OCI-LY1 (cell line): ENCODE results near the gene MAB21L4.

Experiments
- H2AFZ ChIP-seq: fragments of 200-600 bp; sonication (generic), shearing (Covaris generic); 2 replicates; pipeline ENCODE4 v1.6.0; 2014; ENCODE audit warnings: antibody characterized with exemption, mild to moderate bottlenecking, low read length
- H3F3A ChIP-seq: fragments of 200-600 bp; sonication (generic), shearing (Covaris generic); 2 replicates; pipeline ENCODE4 v1.6.0; 2014; ENCODE audit warnings: mild to moderate bottlenecking, antibody characterized with exemption, low read length, moderate library complexity; ENCODE audit not compliant: insufficient read depth
- H3K27ac ChIP-seq: fragments of 200-600 bp; sonication (generic); 2 replicates; pipeline ENCODE4 v1.5.1; 2014; ENCODE audit warnings: low read length, mixed run types, mild to moderate bottlenecking, low read depth; ENCODE audit not compliant: poor library complexity, severe bottlenecking
- H3K27me3 ChIP-seq: fragments of 200-600 bp; sonication (generic); 2 replicates; pipeline ENCODE4 v1.6.0; 2014; ENCODE audit warnings: antibody characterized with exemption, mild to moderate bottlenecking, low read length, moderate library complexity; ENCODE audit not compliant: insufficient read depth
- H3K36me3 ChIP-seq: fragments of 200-600 bp; sonication (generic); 2 replicates; pipeline ENCODE4 v1.6.1; 2014; ENCODE audit warnings: mild to moderate bottlenecking, antibody characterized with exemption, low read length, moderate library complexity, mixed read lengths; ENCODE audit not compliant: insufficient read depth
- H3K4me1 ChIP-seq: fragments of 200-600 bp; sonication (generic); 2 replicates; pipeline ENCODE4 v1.5.1; 2014; ENCODE audit warnings: mild to moderate bottlenecking, low read length, moderate library complexity; ENCODE audit not compliant: insufficient read depth, severe bottlenecking
- H3K4me2 ChIP-seq: fragments of 200-600 bp; sonication (generic), shearing (Covaris generic); 2 replicates; pipeline ENCODE4 v1.6.1; 2014; ENCODE audit warnings: low read length
- H3K4me3 ChIP-seq: fragments of 200-600 bp; sonication (generic); 2 replicates; pipeline ENCODE4 v1.5.1; 2014; ENCODE audit warnings: low read length, low read depth, mild to moderate bottlenecking, mixed read lengths; ENCODE audit not compliant: poor library complexity, severe bottlenecking
- H3K79me2 ChIP-seq: fragments of 200-600 bp; shearing (Covaris generic); 2 replicates; pipeline ENCODE4 v1.6.1; 2016; ENCODE audit warnings: mixed run types, low read length, mixed read lengths; ENCODE audit not compliant: insufficient read depth
- H3K9ac ChIP-seq: fragments of 200-600 bp; sonication (generic), shearing (Covaris generic); 2 replicates; pipeline ENCODE4 v1.6.1; 2014; ENCODE audit warnings: mild to moderate bottlenecking, low read length, mixed read lengths
- H3K9me2 ChIP-seq: fragments of 200-600 bp; sonication (generic), shearing (Covaris generic); 2 replicates; pipeline ENCODE4 v1.6.1; 2014; ENCODE audit warnings: low read depth, mild to moderate bottlenecking, low read length, mixed read lengths
- H3K9me3 ChIP-seq: fragments of 200-600 bp; shearing (Covaris generic); 2 replicates; pipeline ENCODE4 v1.6.1; 2014; ENCODE audit warnings: low read length, mixed read lengths
- H4K20me1 ChIP-seq: fragments of 200-600 bp; sonication (generic), shearing (Covaris generic); 2 replicates; pipeline ENCODE4 v1.6.0; 2016; ENCODE audit warnings: mild to moderate bottlenecking, low read length; ENCODE audit not compliant: insufficient read depth
- EZH2 ChIP-seq: fragments of 200-600 bp; sonication (generic), shearing (Covaris generic); IDR thresholded peaks from 2 replicates; pipeline ENCODE4 v1.8.0; 2017; ENCODE audit warnings: borderline replicate concordance, mixed run types, mild to moderate bottlenecking, antibody characterized with exemption, low read length, moderate library complexity, mixed read lengths
- TF ChIP-seq, protein P1 (sequence below): fragments of 200-600 bp; sonication (generic), shearing (Covaris generic); IDR thresholded peaks from 2 replicates; pipeline ENCODE4 v1.5.1; 2017; ENCODE audit warnings: mild to moderate bottlenecking, antibody characterized with exemption, low read length, moderate library complexity, mixed read lengths

Gene MAB21L4

DNA sequence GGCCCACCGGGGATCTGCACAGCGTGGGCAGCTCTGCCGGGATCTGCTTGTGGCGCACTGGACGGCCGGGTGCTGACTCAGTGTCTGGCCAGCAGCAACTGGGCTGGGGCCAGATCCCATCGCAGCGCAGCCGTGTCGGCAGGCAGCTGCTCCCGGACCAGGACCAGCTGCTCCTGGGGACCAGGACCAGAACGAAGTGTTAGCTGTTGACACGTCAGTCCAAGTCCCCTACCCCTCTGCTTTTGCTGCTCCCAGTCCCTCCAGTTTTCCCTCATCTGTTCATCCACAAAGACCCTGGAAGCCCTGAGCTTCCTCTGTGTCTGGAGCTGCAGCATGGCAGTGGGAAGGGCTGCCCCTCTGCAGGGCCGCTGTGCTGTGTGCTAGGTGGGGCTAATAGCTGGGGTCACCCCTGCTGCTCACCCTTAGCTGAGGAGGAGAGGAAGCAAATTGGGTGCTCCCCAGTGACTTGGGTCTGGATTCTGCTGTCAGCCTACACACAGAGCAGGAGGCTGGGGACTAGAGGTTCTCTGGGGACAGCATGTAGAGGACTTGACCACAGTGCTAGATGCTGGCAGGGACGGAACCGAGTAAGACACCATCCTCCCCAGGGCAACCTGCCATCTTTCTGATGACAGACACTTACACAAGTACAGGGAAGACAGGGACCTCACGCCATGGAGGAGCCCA lies 59.0 kb downstream of the MAB21L4 start:
- Histone ChIP-seq H3K9me2 (no peaks in the 10 kb centered on the region), H3K4me3 (no peak overlapping the region), H3K9ac (no peak overlapping the region), H3K36me3 (no peaks in the 10 kb centered on the region), H3K4me1 (no peaks in the 10 kb centered on the region), H2AFZ (no peak overlapping the region), H3K9me3 (no peaks in the 10 kb centered on the region), H3K4me2 (no peak overlapping the region), H4K20me1 (no peaks in the 10 kb centered on the region), H3F3A (no peaks in the 10 kb centered on the region), H3K79me2 (no peaks in the 10 kb centered on the region), H3K27me3 (peaks cover 4% of the 10 kb centered on the region; the same call in 1 of the 2 replicates), H3K27ac (no peak overlapping the region)
- TF ChIP-seq EZH2: no peak
- TF ChIP-seq, protein P1, sequence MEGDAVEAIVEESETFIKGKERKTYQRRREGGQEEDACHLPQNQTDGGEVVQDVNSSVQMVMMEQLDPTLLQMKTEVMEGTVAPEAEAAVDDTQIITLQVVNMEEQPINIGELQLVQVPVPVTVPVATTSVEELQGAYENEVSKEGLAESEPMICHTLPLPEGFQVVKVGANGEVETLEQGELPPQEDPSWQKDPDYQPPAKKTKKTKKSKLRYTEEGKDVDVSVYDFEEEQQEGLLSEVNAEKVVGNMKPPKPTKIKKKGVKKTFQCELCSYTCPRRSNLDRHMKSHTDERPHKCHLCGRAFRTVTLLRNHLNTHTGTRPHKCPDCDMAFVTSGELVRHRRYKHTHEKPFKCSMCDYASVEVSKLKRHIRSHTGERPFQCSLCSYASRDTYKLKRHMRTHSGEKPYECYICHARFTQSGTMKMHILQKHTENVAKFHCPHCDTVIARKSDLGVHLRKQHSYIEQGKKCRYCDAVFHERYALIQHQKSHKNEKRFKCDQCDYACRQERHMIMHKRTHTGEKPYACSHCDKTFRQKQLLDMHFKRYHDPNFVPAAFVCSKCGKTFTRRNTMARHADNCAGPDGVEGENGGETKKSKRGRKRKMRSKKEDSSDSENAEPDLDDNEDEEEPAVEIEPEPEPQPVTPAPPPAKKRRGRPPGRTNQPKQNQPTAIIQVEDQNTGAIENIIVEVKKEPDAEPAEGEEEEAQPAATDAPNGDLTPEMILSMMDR: no peak
